ENCODE results near the gene SMIM23.

DNA sequence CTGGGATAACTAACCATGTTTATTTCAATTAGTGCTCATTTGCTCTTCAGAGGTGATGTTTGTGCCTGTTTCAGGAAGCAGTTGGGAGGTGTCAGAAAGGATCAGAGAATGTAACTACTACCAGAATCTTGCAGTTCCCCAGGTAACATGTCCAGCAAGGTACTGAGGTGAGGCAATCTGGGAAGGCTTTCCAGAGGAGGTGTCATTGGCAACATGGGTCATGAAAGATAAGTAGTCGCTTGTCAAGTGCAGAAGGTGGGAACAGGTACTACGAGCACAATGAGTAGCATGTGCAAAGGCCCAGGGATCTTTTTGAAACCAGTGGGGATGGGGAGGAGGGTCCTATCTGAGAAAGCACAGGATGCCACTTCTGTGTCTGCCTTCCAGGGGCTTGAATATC is 4.8 kb downstream of the SMIM23 start:
- TF ChIP-seq, protein P1, sequence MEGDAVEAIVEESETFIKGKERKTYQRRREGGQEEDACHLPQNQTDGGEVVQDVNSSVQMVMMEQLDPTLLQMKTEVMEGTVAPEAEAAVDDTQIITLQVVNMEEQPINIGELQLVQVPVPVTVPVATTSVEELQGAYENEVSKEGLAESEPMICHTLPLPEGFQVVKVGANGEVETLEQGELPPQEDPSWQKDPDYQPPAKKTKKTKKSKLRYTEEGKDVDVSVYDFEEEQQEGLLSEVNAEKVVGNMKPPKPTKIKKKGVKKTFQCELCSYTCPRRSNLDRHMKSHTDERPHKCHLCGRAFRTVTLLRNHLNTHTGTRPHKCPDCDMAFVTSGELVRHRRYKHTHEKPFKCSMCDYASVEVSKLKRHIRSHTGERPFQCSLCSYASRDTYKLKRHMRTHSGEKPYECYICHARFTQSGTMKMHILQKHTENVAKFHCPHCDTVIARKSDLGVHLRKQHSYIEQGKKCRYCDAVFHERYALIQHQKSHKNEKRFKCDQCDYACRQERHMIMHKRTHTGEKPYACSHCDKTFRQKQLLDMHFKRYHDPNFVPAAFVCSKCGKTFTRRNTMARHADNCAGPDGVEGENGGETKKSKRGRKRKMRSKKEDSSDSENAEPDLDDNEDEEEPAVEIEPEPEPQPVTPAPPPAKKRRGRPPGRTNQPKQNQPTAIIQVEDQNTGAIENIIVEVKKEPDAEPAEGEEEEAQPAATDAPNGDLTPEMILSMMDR (conservative IDR thresholded peaks at IDR 0.05 in 1 of 2, IDR thresholded peaks at IDR 0.05 in 1 of 2; ENCODE audit: low read depth in 1 of 2, low read length in 2 of 2) = no peak
- TF ChIP-seq EZH2 (IDR thresholded peaks at IDR 0.05; ENCODE audit: low read length, missing control alignments) = no peak

Measured in fibroblast of lung (primary cell).